Cardiac muscle cell (in vitro differentiated cells and primary cell): Measurements from ENCODE around the gene ART3. TPM values are rescaled to one million over a fixed set of nuclear protein-coding genes. Genes with fewer than 3 reads are reported as not detected.

Experiments used
- DNase-seq, 2 donors: peaks; one replicate each; pipeline versions ENCODE4 v3.0.0 to v3.0.0-alpha.2; 2010 to 2017; ENCODE audit warnings: low read depth in 1 of 2, low spot score in 1 of 2
- H3K27ac ChIP-seq: fragments of 200-600 bp; sonication (generic); 2 replicates; pipeline ENCODE4 v1.5.1; 2016
- H3K27me3 ChIP-seq: fragments of 200-600 bp; sonication (generic); 2 replicates; pipeline ENCODE4 v1.6.0; 2016; ENCODE audit warnings: control low read depth
- H3K36me3 ChIP-seq: fragments of 200-600 bp; sonication (generic); 2 replicates; pipeline ENCODE4 v1.5.1; 2016; ENCODE audit warnings: control low read depth
- H3K4me1 ChIP-seq: fragments of 200-600 bp; sonication (generic); 2 replicates; pipeline ENCODE4 v1.8.1; 2017; ENCODE audit warnings: low read depth, mild to moderate bottlenecking, mixed run types
- H3K4me3 ChIP-seq: fragments of 200-600 bp; sonication (generic); 2 replicates; pipeline ENCODE4 v1.5.1; 2016; ENCODE audit warnings: mild to moderate bottlenecking
- H3K9me3 ChIP-seq: fragments of 200-600 bp; sonication (generic); 2 replicates; pipeline ENCODE4 v1.5.1; 2017; ENCODE audit warnings: low read depth, mild to moderate bottlenecking, control low read depth
- CTCF ChIP-seq: IDR thresholded peaks from 2 replicates; pipeline ENCODE4 v1.5.1; 2012; ENCODE audit warnings: low read depth, mild to moderate bottlenecking, low read length
- polyA plus RNA-seq: library from polyadenylated mRNA; unstranded; fragments of >200 nt; fragmentation: Nextera tagmentation; extraction: Ambion mirVana; gene quantifications from 2 replicates; pipeline ENCODE4 v1.2.1, GENCODE V29; 2016
- total RNA-seq: library from RNA; depleted of rRNA; stranded (reverse); fragments of >200 nt; gene quantifications from 2 replicates; pipeline ENCODE4 v1.2.3, GENCODE V29; 2016

Gene ART3
- total and polyA plus RNA-seq, 2 experiments from 2014 or later = 2.0 to 7.6 TPM

GRCh38 chr4:76108467-76109181, 34.1 kb downstream of the ART3 start:
- no peak for TF ChIP-seq CTCF
- H3K4me1 ChIP-seq = no peaks in the 10 kb centered on the region
- DNase-seq = peak in 1 of 2 donors; percentile 48

GRCh38 chr4:76116821-76117220, 42.3 kb downstream of the ART3 start:
- H3K36me3 ChIP-seq = peaks cover 47% of the 10 kb centered on the region
- H3K4me1 ChIP-seq = no peaks in the 10 kb centered on the region
- H3K27ac ChIP-seq = no peak overlapping the region
- no peak overlapping the region for H3K4me3 ChIP-seq
- no peak for TF ChIP-seq CTCF
- no peak for DNase-seq
- H3K9me3 ChIP-seq = no peaks in the 10 kb centered on the region
- no peaks in the 10 kb centered on the region for H3K27me3 ChIP-seq

More at GRCh38 chr4:76108467-76109181, 34.1 kb downstream of the ART3 start:
- Histone ChIP-seq H3K27me3 (no peaks in the 10 kb centered on the region), H3K9me3 (no peaks in the 10 kb centered on the region), H3K36me3 (no peaks in the 10 kb centered on the region), H3K4me3 (no peak overlapping the region), H3K27ac (no peak overlapping the region)

- no peak for DNase-seq
- Histone ChIP-seq H3K27ac (no peak overlapping the region), H3K27me3 (no peaks in the 10 kb centered on the region), H3K4me1 (no peaks in the 10 kb centered on the region), H3K36me3 (peaks cover 54% of the 10 kb centered on the region), H3K9me3 (no peaks in the 10 kb centered on the region), H3K4me3 (no peak overlapping the region)
- no peak for TF ChIP-seq CTCF
These were observed 43.0 kb downstream of the ART3 start for GRCh38 chr4:76117536-76117935.

GRCh38 chr4:76120199-76120598, 45.7 kb downstream of the ART3 start:
- Histone ChIP-seq H3K27ac (no peak overlapping the region), H3K27me3 (no peaks in the 10 kb centered on the region), H3K36me3 (peaks cover 59% of the 10 kb centered on the region), H3K9me3 (no peaks in the 10 kb centered on the region), H3K4me3 (no peak overlapping the region), H3K4me1 (no peaks in the 10 kb centered on the region)
- DNase-seq = no peak
- TF ChIP-seq CTCF = no peak

GRCh38 chr4:76125816-76126215, 51.3 kb downstream of the ART3 start:
- H3K27me3 ChIP-seq = no peaks in the 10 kb centered on the region
- H3K36me3 ChIP-seq = peaks cover 48% of the 10 kb centered on the region
- TF ChIP-seq CTCF = no peak
- no peak overlapping the region for H3K4me3 ChIP-seq
- H3K27ac ChIP-seq = no peak overlapping the region
- H3K9me3 ChIP-seq = no peaks in the 10 kb centered on the region
- peak in 1 of 2 donors; percentile 3 for DNase-seq
- no peaks in the 10 kb centered on the region for H3K4me1 ChIP-seq
